Nephron progenitor cell (in vitro differentiated cells): ENCODE data around the gene LPP.
A peak's percentile ranks its signal among the peaks of the same experiment; 100 is the strongest.

Experiments
- DNase-seq: peaks from one replicate; pipeline ENCODE4 v3.0.0; 2021
- H3K27ac Mint-ChIP-seq: 2 replicates; pipeline ENCODE4 v1.8.0; 2021; ENCODE audit warnings: mild to moderate bottlenecking, moderate library complexity, mixed read lengths
- H3K27me3 Mint-ChIP-seq: 2 replicates; pipeline ENCODE4 v1.8.0; 2021; ENCODE audit warnings: mild to moderate bottlenecking, low read depth, mixed read lengths; ENCODE audit not compliant: poor library complexity
- H3K36me3 Mint-ChIP-seq: 2 replicates; pipeline ENCODE4 v1.8.0; 2021; ENCODE audit warnings: low read depth, mixed read lengths
- H3K4me1 Mint-ChIP-seq: 2 replicates; pipeline ENCODE4 v1.8.0; 2021; ENCODE audit warnings: mixed read lengths
- H3K4me3 Mint-ChIP-seq: 2 replicates; pipeline ENCODE4 v1.8.0; 2021; ENCODE audit warnings: mild to moderate bottlenecking, moderate library complexity, mixed read lengths
- H3K9me3 Mint-ChIP-seq: 2 replicates; pipeline ENCODE4 v1.8.0; 2021; ENCODE audit warnings: mild to moderate bottlenecking, moderate library complexity, mixed read lengths
- CTCF ChIP-seq: fragments of 200-600 bp; sonication (generic); IDR thresholded peaks from 2 replicates; pipeline ENCODE4 v1.5.0; 2021; ENCODE audit warnings: antibody characterized with exemption

The LPP gene

DNA sequence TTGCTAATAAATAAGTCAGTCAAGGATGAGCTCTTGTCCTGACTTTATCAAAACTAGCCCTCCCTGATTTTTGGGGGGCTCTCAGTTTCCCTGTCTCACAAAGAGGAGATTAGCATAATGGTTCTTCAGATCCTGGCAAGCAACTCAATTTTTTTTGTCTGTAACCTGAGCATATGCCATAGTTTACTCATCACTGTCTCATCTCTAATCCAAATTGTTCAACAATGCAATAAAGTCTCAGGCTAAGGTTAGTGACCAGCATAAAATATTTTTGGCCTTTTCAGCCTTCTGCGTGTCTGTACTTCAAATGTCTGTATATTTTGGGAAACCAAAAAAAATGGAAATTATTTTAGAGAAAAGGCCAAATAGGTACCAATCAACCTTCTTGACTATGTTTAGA lies 552.2 kb downstream of the LPP start:
- Mint-ChIP-seq H3K36me3 (no peaks in the 10 kb centered on the region), H3K9me3 (no peaks in the 10 kb centered on the region), H3K27me3 (no peaks in the 10 kb centered on the region), H3K4me3 (no peak overlapping the region), H3K4me1 (no peaks in the 10 kb centered on the region), H3K27ac (no peak overlapping the region)
- DNase-seq: no peak
- TF ChIP-seq CTCF: no peak

- TF ChIP-seq CTCF: no peak
- Mint-ChIP-seq H3K27ac (no peak overlapping the region), H3K9me3 (no peaks in the 10 kb centered on the region), H3K4me1 (no peaks in the 10 kb centered on the region), H3K4me3 (no peak overlapping the region), H3K27me3 (no peaks in the 10 kb centered on the region), H3K36me3 (no peaks in the 10 kb centered on the region)
- DNase-seq: no peak
Observed at GRCh38 chr3:188706599-188706998, 552.6 kb downstream of the LPP start.

- Mint-ChIP-seq H3K27ac (peak overlapping the region; percentile 44), H3K4me3 (no peak overlapping the region), H3K27me3 (no peaks in the 10 kb centered on the region), H3K9me3 (no peaks in the 10 kb centered on the region), H3K4me1 (no peaks in the 10 kb centered on the region), H3K36me3 (no peaks in the 10 kb centered on the region)
- TF ChIP-seq CTCF: no peak
- no peak for DNase-seq
Observed at GRCh38 chr3:188707381-188708288, 553.7 kb downstream of the LPP start.

DNA sequence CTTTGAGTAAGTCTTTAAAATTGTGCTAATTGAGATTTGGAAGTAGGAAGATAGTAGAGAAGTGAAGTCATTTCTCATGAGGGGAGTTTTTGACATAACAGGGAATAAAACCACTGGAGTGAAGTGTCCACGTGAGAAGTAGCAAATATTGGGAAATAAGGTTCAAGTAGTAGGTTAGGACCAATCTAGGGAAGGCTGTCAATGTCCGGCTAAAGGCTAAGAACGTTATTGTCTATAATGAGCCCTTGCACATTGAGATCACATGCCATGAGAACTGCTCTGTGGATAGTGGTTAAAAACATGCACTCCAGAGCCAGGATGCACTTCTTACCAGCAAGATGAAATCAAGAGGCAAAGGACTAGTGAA lies 557.9 kb downstream of the LPP start:
- no peak for TF ChIP-seq CTCF
- no peaks in the 10 kb centered on the region for H3K9me3 Mint-ChIP-seq
- no peak overlapping the region for H3K4me3 Mint-ChIP-seq
- H3K4me1 Mint-ChIP-seq: no peaks in the 10 kb centered on the region
- no peak for DNase-seq
- no peaks in the 10 kb centered on the region for H3K27me3 Mint-ChIP-seq
- no peak overlapping the region for H3K27ac Mint-ChIP-seq
- no peaks in the 10 kb centered on the region for H3K36me3 Mint-ChIP-seq

- Mint-ChIP-seq H3K27me3 (no peaks in the 10 kb centered on the region), H3K4me3 (no peak overlapping the region), H3K27ac (no peak overlapping the region), H3K4me1 (no peaks in the 10 kb centered on the region), H3K9me3 (no peaks in the 10 kb centered on the region), H3K36me3 (no peaks in the 10 kb centered on the region)
- DNase-seq: no peak
- no peak for TF ChIP-seq CTCF
Observed at GRCh38 chr3:188712248-188712924, 558.4 kb downstream of the LPP start.

GRCh38 chr3:188712991-188713390 lies 559.0 kb downstream of the LPP start:
- Mint-ChIP-seq H3K36me3 (no peaks in the 10 kb centered on the region), H3K27me3 (no peaks in the 10 kb centered on the region), H3K4me1 (no peaks in the 10 kb centered on the region), H3K27ac (no peak overlapping the region), H3K4me3 (no peak overlapping the region), H3K9me3 (no peaks in the 10 kb centered on the region)
- DNase-seq: no peak
- TF ChIP-seq CTCF: no peak
